HepG2 (cell line): ENCODE data around the gene SHANK3.

Experiments used
- IRF9 ChIP-seq: sonication (generic); formaldehyde crosslinking; IDR thresholded peaks from 2 replicates; pipeline ENCODE4 v1.8.0; 2022; ENCODE audit warnings: missing genetic modification reagents, mild to moderate bottlenecking, borderline replicate concordance
- KDM5A ChIP-seq: fragments of 200-600 bp; sonication (generic); IDR thresholded peaks from 2 replicates; pipeline ENCODE4 v1.7.0; 2018; ENCODE audit warnings: antibody characterized with exemption, mild to moderate bottlenecking, low read length, borderline replicate concordance
- NR2F6 ChIP-seq, 2 experiments: IDR thresholded peaks; 2 replicates each; pipeline ENCODE4 v1.6.1; 2016; ENCODE audit warnings: antibody characterized with exemption in 1 of 2, mild to moderate bottlenecking in 1 of 2
- PHB2 ChIP-seq: fragments of 450-650 bp; IDR thresholded peaks from 2 replicates; pipeline ENCODE4 v1.6.1; 2018; ENCODE audit not compliant: partially characterized antibody
- SNAPC5 ChIP-seq: sonication (generic); formaldehyde crosslinking; IDR thresholded peaks from 2 replicates; pipeline ENCODE4 v1.8.1; 2023; ENCODE audit warnings: mild to moderate bottlenecking, missing genetic modification reagents, borderline replicate concordance
- TEAD3 ChIP-seq: optimal IDR thresholded peaks from 2 replicates; pipeline ENCODE3; 2016; ENCODE audit warnings: borderline replicate concordance
- ZNF234 ChIP-seq: sonication (generic); formaldehyde crosslinking; conservative IDR thresholded peaks from 2 replicates; pipeline ENCODE4 v1.5.1; 2020; ENCODE audit warnings: mild to moderate bottlenecking, missing genetic modification reagents

- no peak for TF ChIP-seq KDM5A
- no peak for TF ChIP-seq IRF9 (CRISPR knock-in tag)
- no peak for TF ChIP-seq PHB2
- no peak for TF ChIP-seq SNAPC5 (CRISPR knock-in tag)
- TF ChIP-seq NR2F6 (IDR thresholded peaks at IDR 0.05): no peak
- 0 out of 2 replicates have a peak, but pooled peaks have one; percentile 21 for TF ChIP-seq NR2F6 (CRISPR knock-in tag; IDR thresholded peaks at IDR 0.05)
- TF ChIP-seq TEAD3: no peak
- TF ChIP-seq ZNF234 (CRISPR knock-in tag): no peak
These were observed 25.3 kb downstream of the SHANK3 start for GRCh38 chr22:50697667-50698506.
